ENCODE data around the gene MTF2.
A peak's percentile ranks its signal among the peaks of the same experiment; 100 is the strongest.
"Not testable (repeated sequence)": the region's sequence is repeated elsewhere in the genome, so short reads cannot be mapped to it uniquely, and the experiment has no call there.

Gene MTF2

GRCh38 chr1:93143136-93143535, 64.1 kb downstream of the MTF2 start:
- DNase-seq, result no peak

- no peak for DNase-seq
Measured at GRCh38 chr1:93143769-93144168, 64.7 kb downstream of the MTF2 start.

GRCh38 chr1:93148001-93148400, 68.9 kb downstream of the MTF2 start:
- no peak for DNase-seq

- no peak for DNase-seq
Measured at GRCh38 chr1:93150729-93151128, 71.6 kb downstream of the MTF2 start.

GRCh38 chr1:93151474-93151873, 72.4 kb downstream of the MTF2 start:
- DNase-seq, result no peak

- no peak for DNase-seq
Measured at GRCh38 chr1:93152835-93153234, 73.8 kb downstream of the MTF2 start.

- DNase-seq, result no peak
Measured at GRCh38 chr1:93154898-93155297, 75.8 kb downstream of the MTF2 start.

GRCh38 chr1:93155335-93155734, 76.3 kb downstream of the MTF2 start:
- DNase-seq, result no peak

GRCh38 chr1:93159337-93159736, 80.3 kb downstream of the MTF2 start:
- no peak for DNase-seq

- not testable (repeated sequence) for DNase-seq
Measured at GRCh38 chr1:93163314-93163713, 84.2 kb downstream of the MTF2 start.

GRCh38 chr1:93164816-93165215, 85.7 kb downstream of the MTF2 start:
- peak in 3 of 4 experiments; percentile 18 to 38 (median 33) for DNase-seq

- DNase-seq, result not testable (repeated sequence)
Measured at GRCh38 chr1:93165895-93166294, 86.8 kb downstream of the MTF2 start.

- no peak for DNase-seq
Measured at GRCh38 chr1:93167006-93167405, 87.9 kb downstream of the MTF2 start.

- not testable (repeated sequence) for DNase-seq
Measured at GRCh38 chr1:93170141-93170678, 91.1 kb downstream of the MTF2 start.

GRCh38 chr1:93171549-93172034, 92.5 kb downstream of the MTF2 start:
- DNase-seq, result no peak

GRCh38 chr1:93172778-93173177, 93.7 kb downstream of the MTF2 start:
- DNase-seq, result no peak

GRCh38 chr1:93174638-93175037, 95.6 kb downstream of the MTF2 start:
- DNase-seq, result not testable (repeated sequence)

- peak in 1 of 4 experiments; percentile 6 for DNase-seq
Measured at GRCh38 chr1:93177991-93178390, 98.9 kb downstream of the MTF2 start.

GRCh38 chr1:93178418-93178817, 99.3 kb downstream of the MTF2 start:
- DNase-seq, result no peak

- DNase-seq, result peak; percentile 99
Measured at GRCh38 chr1:93179886-93180722, 101.0 kb downstream of the MTF2 start, which contains the start of gene TMED5. TMED5 (minus strand) TSS chr1:93180413; CDS start chr1:93180242, 171 bp downstream.

GRCh38 chr1:93180723-93181613, 101.9 kb downstream of the MTF2 start, which contains the start of gene CCDC18:
CCDC18 (plus strand) TSS chr1:93180724; CDS start chr1:93183362, 2,638 bp downstream.
- peak; percentile 71 to 90 (median 80) for DNase-seq

- peak in 3 of 4 experiments; percentile 6 to 54 (median 50) for DNase-seq
Measured at GRCh38 chr1:93186667-93187066, 107.6 kb downstream of the MTF2 start.

Data from suppressor macrophage (primary cell).